ENCODE measurements around the gene RAD1. TPM values are rescaled to one million over a fixed set of nuclear protein-coding genes. Genes with fewer than 3 reads are reported as not detected.

Gene RAD1
- total and polyA plus RNA-seq, 2 donors (not counting 1 experiment from before 2014, with no cell fraction given): 46.9 to 123 TPM

DNA sequence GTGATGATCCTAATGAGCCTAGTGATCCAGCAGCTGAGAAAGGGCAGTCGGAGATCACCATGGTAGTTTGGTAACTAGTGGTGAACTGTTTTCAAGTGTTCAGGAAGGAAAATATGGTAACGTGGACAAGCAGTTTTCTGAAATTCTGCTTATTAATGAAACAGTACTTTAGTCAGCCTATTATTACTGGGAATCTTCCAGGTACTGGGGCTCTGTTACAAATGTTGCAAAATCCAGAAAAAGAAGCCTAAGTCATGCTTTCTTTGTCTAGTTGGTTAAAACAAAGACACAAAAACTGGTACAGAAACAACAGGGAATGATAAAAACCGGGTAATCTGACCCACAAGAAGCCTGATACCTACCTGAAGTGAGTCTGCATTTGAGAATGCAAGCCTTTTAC, 58.1 kb downstream of the RAD1 start:
- Histone ChIP-seq H3K27me3 (ENCODE audit: control insufficient read depth, insufficient read depth, low read length) (no peaks in the 10 kb centered on the region), H3K9me3 (ENCODE audit: control insufficient read depth, insufficient read depth, low read depth, low read length) (no peaks in the 10 kb centered on the region), H3K27ac (ENCODE audit: insufficient read depth, low read length) (no peak overlapping the region), H3K79me2 (ENCODE audit: control insufficient read depth, insufficient read depth, low read length) (no peaks in the 10 kb centered on the region), H2AFZ (ENCODE audit: low read length) (no peak overlapping the region), H3K4me2 (ENCODE audit: extremely low read depth, insufficient read depth, low read length) (no peak overlapping the region), H3K4me3 (replicated peaks in 1 of 4; ENCODE audit: control extremely low read depth in 1 of 4, insufficient read depth in 1 of 4, low read depth in 3 of 4, low read length in 4 of 4) (no peak overlapping the region), H3K9ac (ENCODE audit: insufficient read depth, low read length) (no peak overlapping the region), H3K36me3 (ENCODE audit: control insufficient read depth, insufficient read depth, low read length) (no peaks in the 10 kb centered on the region), H4K20me1 (ENCODE audit: control insufficient read depth, extremely low read depth, insufficient read depth, low read length) (no peaks in the 10 kb centered on the region), H3K4me1 (ENCODE audit: control insufficient read depth, extremely low read depth, insufficient read depth, low read length) (no peaks in the 10 kb centered on the region)
- TF ChIP-seq, protein P1, sequence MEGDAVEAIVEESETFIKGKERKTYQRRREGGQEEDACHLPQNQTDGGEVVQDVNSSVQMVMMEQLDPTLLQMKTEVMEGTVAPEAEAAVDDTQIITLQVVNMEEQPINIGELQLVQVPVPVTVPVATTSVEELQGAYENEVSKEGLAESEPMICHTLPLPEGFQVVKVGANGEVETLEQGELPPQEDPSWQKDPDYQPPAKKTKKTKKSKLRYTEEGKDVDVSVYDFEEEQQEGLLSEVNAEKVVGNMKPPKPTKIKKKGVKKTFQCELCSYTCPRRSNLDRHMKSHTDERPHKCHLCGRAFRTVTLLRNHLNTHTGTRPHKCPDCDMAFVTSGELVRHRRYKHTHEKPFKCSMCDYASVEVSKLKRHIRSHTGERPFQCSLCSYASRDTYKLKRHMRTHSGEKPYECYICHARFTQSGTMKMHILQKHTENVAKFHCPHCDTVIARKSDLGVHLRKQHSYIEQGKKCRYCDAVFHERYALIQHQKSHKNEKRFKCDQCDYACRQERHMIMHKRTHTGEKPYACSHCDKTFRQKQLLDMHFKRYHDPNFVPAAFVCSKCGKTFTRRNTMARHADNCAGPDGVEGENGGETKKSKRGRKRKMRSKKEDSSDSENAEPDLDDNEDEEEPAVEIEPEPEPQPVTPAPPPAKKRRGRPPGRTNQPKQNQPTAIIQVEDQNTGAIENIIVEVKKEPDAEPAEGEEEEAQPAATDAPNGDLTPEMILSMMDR (conservative IDR thresholded peaks at IDR 0.05 in 1 of 2, IDR thresholded peaks at IDR 0.05 in 1 of 2; ENCODE audit: low read depth in 1 of 2, low read length in 2 of 2): no peak
- no peak for TF ChIP-seq EZH2 (IDR thresholded peaks at IDR 0.05; ENCODE audit: low read length, missing control alignments)
- DNase-seq (ENCODE audit: low read depth in 2 of 2): peak; percentile 20 to 39

Other genes starting within 250 kb of the RAD1 start
- 0.26 and 0.33 TPM in 2 replicates for gene TTC23L, start 76.3 kb downstream of the RAD1 start, total RNA-seq
- 0.19 and 0.24 TPM in 2 replicates for gene TTC23L, start 76.3 kb downstream of the RAD1 start, polyA plus RNA-seq
- gene BRIX1, start 207 bp upstream of the RAD1 start, total RNA-seq: 40.8 and 46.9 TPM in 2 replicates
- 42.3 and 84.2 TPM in 2 replicates for gene BRIX1, start 207 bp upstream of the RAD1 start, polyA plus RNA-seq
- 49.8 and 64.4 TPM in 2 replicates for gene DNAJC21, start 14.1 kb upstream of the RAD1 start, total RNA-seq
- 56.6 and 60.4 TPM in 2 replicates for gene DNAJC21, start 14.1 kb upstream of the RAD1 start, polyA plus RNA-seq
- gene AGXT2, start 132.4 kb upstream of the RAD1 start, total RNA-seq: not detected in 2 replicates
- not detected in 2 replicates for gene AGXT2, start 132.4 kb upstream of the RAD1 start, polyA plus RNA-seq

Measured in fibroblast of lung (primary cell).